Uterus (tissue), 4 donors: ENCODE measurements around the gene VAV3. TPM values are rescaled to one million over a fixed set of nuclear protein-coding genes. Genes with fewer than 3 reads are reported as not detected.

Experiments used
- DNase-seq, 2 donors: peaks; one replicate each; pipeline ENCODE4 v3.0.0-alpha.2; 2019 to 2020
- H3K27ac ChIP-seq, 2 donors: fragments of 200-600 bp; sonication (generic); 1 replicate in 1 of 2; 2 replicates in 1 of 2; pipeline ENCODE4 v1.5.1; 2016 to 2018
- H3K27me3 ChIP-seq, 2 donors: fragments of 200-600 bp; sonication (generic); one replicate each; pipeline ENCODE4 v1.5.1; 2018 to 2019; ENCODE audit warnings: control low read depth in 1 of 2
- H3K36me3 ChIP-seq, 2 donors: fragments of 200-600 bp; sonication (generic); one replicate each; pipeline ENCODE4 v1.5.1; 2019; ENCODE audit warnings: control low read depth in 1 of 2
- H3K4me1 ChIP-seq, 2 donors: fragments of 200-600 bp; sonication (generic); one replicate each; pipeline ENCODE4 v1.5.1; 2018 to 2019; ENCODE audit warnings: control low read depth in 1 of 2
- H3K4me3 ChIP-seq, 2 donors: fragments of 200-600 bp; sonication (generic); 1 replicate in 1 of 2; 2 replicates in 1 of 2; pipeline ENCODE4 v1.5.1; 2018 to 2019; ENCODE audit warnings: mild to moderate bottlenecking in 1 of 2
- H3K9me3 ChIP-seq, 2 donors: fragments of 200-600 bp; sonication (generic); one replicate each; pipeline ENCODE4 v1.5.1; 2019; ENCODE audit warnings: control low read depth in 1 of 2
- CTCF ChIP-seq, 4 experiments: fragments of 200-600 bp in 2 of 4; fragments of 450-650 bp in 2 of 4; sonication (generic) in 2 of 4; IDR thresholded peaks; one replicate each; pipeline ENCODE4 v1.5.1; 2016 to 2019; ENCODE audit warnings: antibody characterized with exemption in 4 of 4, mild to moderate bottlenecking in 2 of 4, moderate library complexity in 1 of 4
- POLR2A ChIP-seq, 2 donors: fragments of 450-650 bp; IDR thresholded peaks; one replicate each; pipeline ENCODE4 v1.6.1; 2016; ENCODE audit warnings: antibody characterized with exemption in 2 of 2, mild to moderate bottlenecking in 1 of 2, moderate library complexity in 1 of 2
- intact Hi-C: fragments of 100-400 bp; cut with DNase I; formaldehyde crosslinking; loops from one replicate; pipeline ENCODE4 v1.15.1; 2023; ENCODE audit warnings: low total_unique reads
- total RNA-seq, 4 donors: library from RNA; depleted of rRNA in 3 of 4; stranded (reverse); fragments of >200 nt in 3 of 4; gene quantifications; one replicate each; pipeline versions ENCODE4 v1.1.0 to v1.2.4, GENCODE V29; 2014 to 2023
- donor health status: DM: yes; HTN: yes; CAD: no.

Gene VAV3
- total RNA-seq, 4 donors from 2014 or later, result 0.88 to 22.5 (median 8.6) TPM

GRCh38 chr1:107993920-107994319 lies 28.9 kb upstream of the VAV3 start:
- TF ChIP-seq POLR2A (IDR thresholded peaks at IDR 0.05), result no peak
- TF ChIP-seq CTCF (IDR thresholded peaks at IDR 0.05), result no peak
- no peak for DNase-seq
- H3K27me3 ChIP-seq, result no peaks in the 10 kb centered on the region
- H3K4me1 ChIP-seq, result no peaks in the 10 kb centered on the region
- H3K4me3 ChIP-seq, result no peak overlapping the region
- H3K9me3 ChIP-seq, result no peaks in the 10 kb centered on the region
- H3K27ac ChIP-seq, result no peak overlapping the region
- no peaks in the 10 kb centered on the region for H3K36me3 ChIP-seq
- intact Hi-C loops, result no loop called here

GRCh38 chr1:107992347-107992746 lies 27.4 kb upstream of the VAV3 start:
- intact Hi-C loops, result no loop called here
- H3K4me3 ChIP-seq, result no peak overlapping the region
- H3K9me3 ChIP-seq, result no peaks in the 10 kb centered on the region
- no peaks in the 10 kb centered on the region for H3K27me3 ChIP-seq
- DNase-seq, result no peak
- no peaks in the 10 kb centered on the region for H3K4me1 ChIP-seq
- no peaks in the 10 kb centered on the region for H3K36me3 ChIP-seq
- TF ChIP-seq POLR2A (IDR thresholded peaks at IDR 0.05) (no peak), CTCF (IDR thresholded peaks at IDR 0.05) (no peak)
- H3K27ac ChIP-seq, result no peak overlapping the region

- intact Hi-C loops, result no loop called here
- H3K27me3 ChIP-seq, result no peaks in the 10 kb centered on the region
- TF ChIP-seq CTCF (IDR thresholded peaks at IDR 0.05) (no peak), POLR2A (IDR thresholded peaks at IDR 0.05) (no peak)
- no peaks in the 10 kb centered on the region for H3K9me3 ChIP-seq
- H3K4me3 ChIP-seq, result no peak overlapping the region
- no peak for DNase-seq
- H3K27ac ChIP-seq, result no peak overlapping the region
- H3K4me1 ChIP-seq, result no peaks in the 10 kb centered on the region
- no peaks in the 10 kb centered on the region for H3K36me3 ChIP-seq
Observed at GRCh38 chr1:107991371-107992066, 26.5 kb upstream of the VAV3 start.

GRCh38 chr1:107990606-107991005 lies 25.6 kb upstream of the VAV3 start:
- intact Hi-C loops, result no loop called here
- H3K4me3 ChIP-seq, result no peak overlapping the region
- H3K9me3 ChIP-seq, result no peaks in the 10 kb centered on the region
- no peaks in the 10 kb centered on the region for H3K4me1 ChIP-seq
- no peak for TF ChIP-seq POLR2A (IDR thresholded peaks at IDR 0.05)
- TF ChIP-seq CTCF (IDR thresholded peaks at IDR 0.05), result no peak
- no peak overlapping the region for H3K27ac ChIP-seq
- no peaks in the 10 kb centered on the region for H3K36me3 ChIP-seq
- DNase-seq, result no peak
- no peaks in the 10 kb centered on the region for H3K27me3 ChIP-seq

- Histone ChIP-seq H3K36me3 (no peaks in the 10 kb centered on the region), H3K27me3 (no peaks in the 10 kb centered on the region), H3K9me3 (no peaks in the 10 kb centered on the region), H3K4me3 (no peak overlapping the region), H3K4me1 (no peaks in the 10 kb centered on the region), H3K27ac (no peak overlapping the region)
- no peak for DNase-seq
- TF ChIP-seq CTCF (IDR thresholded peaks at IDR 0.05), result no peak
- no peak for TF ChIP-seq POLR2A (IDR thresholded peaks at IDR 0.05)
- intact Hi-C loops, result no loop called here
Observed at GRCh38 chr1:107981277-107981676, 16.3 kb upstream of the VAV3 start.
